SK-N-SH (cell line): ENCODE data around the gene PLEKHA8. TPM values are rescaled to one million over a fixed set of nuclear protein-coding genes. Genes with fewer than 3 reads are reported as not detected.

Experiments used
- CTCF ChIA-PET: fragments of 300-600, 350-600 bp; formaldehyde crosslinking; extraction: SDS; loops from one replicate; lab custom pipeline; 2021; lab: Yijun Ruan, JAX
- POLR2A ChIA-PET: fragments of 350-600 bp; sonication (Branson Sonifier 250); formaldehyde crosslinking; extraction: SDS; loops from one replicate; lab custom pipeline; 2020; ENCODE audit warnings: antibody characterized with exemption, inconsistent platforms; lab: Yijun Ruan, JAX
- DNase-seq: peaks from one replicate; pipeline ENCODE4 v3.0.0; 2012
- H2AFZ ChIP-seq: fragments of 200-600 bp; sonication (generic); 2 replicates; pipeline ENCODE4 v1.8.1; 2016; ENCODE audit warnings: antibody characterized with exemption, mild to moderate bottlenecking, low read depth
- H3F3A ChIP-seq: fragments of 200-600 bp; sonication (generic); replicated peaks from 2 replicates; pipeline ENCODE3; 2016; ENCODE audit warnings: antibody characterized with exemption, mild to moderate bottlenecking; ENCODE audit not compliant: insufficient read depth
- H3K27ac ChIP-seq, 2 experiments: fragments of 200-500 bp in 1 of 2; fragments of 200-600 bp in 1 of 2; sonication (Bioruptor generic) in 1 of 2; sonication (generic), shearing (Covaris generic) in 1 of 2; 2 replicates each; pipeline versions ENCODE4 v1.5.1 to v1.6.1; 2014 to 2016; ENCODE audit warnings: low read depth in 2 of 2, inconsistent platforms in 1 of 2, low read length in 1 of 2, mild to moderate bottlenecking in 1 of 2, mixed read lengths in 1 of 2
- H3K27me3 ChIP-seq: fragments of 200-600 bp; sonication (generic), shearing (Covaris generic); 2 replicates; pipeline ENCODE4 v1.6.1; 2016; ENCODE audit warnings: mixed run types; ENCODE audit not compliant: insufficient read depth
- H3K36me3 ChIP-seq, 2 experiments: fragments of 200-500 bp in 1 of 2; fragments of 200-600 bp in 1 of 2; sonication (Bioruptor generic) in 1 of 2; sonication (generic) in 1 of 2; replicated peaks in 1 of 2; 2 replicates each; pipeline versions ENCODE3 to v1.5.1; 2014 to 2016; ENCODE audit warnings: low read length in 1 of 2, mild to moderate bottlenecking in 1 of 2; ENCODE audit not compliant: insufficient read depth in 2 of 2, control insufficient read depth in 1 of 2
- H3K4me1 ChIP-seq, 2 experiments: fragments of 200-500 bp in 1 of 2; fragments of 200-600 bp in 1 of 2; sonication (Bioruptor generic) in 1 of 2; sonication (generic), shearing (Covaris generic) in 1 of 2; 2 replicates each; pipeline versions ENCODE4 v1.5.1 to v1.6.1; 2014 to 2016; ENCODE audit warnings: low read depth in 1 of 2, low read length in 1 of 2, mixed run types in 1 of 2; ENCODE audit not compliant: insufficient read depth in 2 of 2, control insufficient read depth in 1 of 2
- H3K4me2 ChIP-seq: fragments of 200-600 bp; sonication (generic), shearing (Covaris generic); 2 replicates; pipeline ENCODE4 v1.6.1; 2017; ENCODE audit warnings: mixed run types
- H3K4me3 ChIP-seq, 2 experiments: fragments of 200-500 bp in 1 of 2; fragments of 200-600 bp in 1 of 2; sonication (Bioruptor generic) in 1 of 2; sonication (generic), shearing (Covaris generic) in 1 of 2; 2 replicates each; pipeline versions ENCODE4 v1.5.1 to v1.8.1; 2014 to 2016; ENCODE audit warnings: low read depth in 2 of 2, inconsistent platforms in 1 of 2, low read length in 1 of 2, mild to moderate bottlenecking in 1 of 2, mixed read lengths in 1 of 2, moderate library complexity in 1 of 2
- H3K79me2 ChIP-seq: fragments of 200-600 bp; sonication (generic); 2 replicates; pipeline ENCODE4 v1.8.1; 2017; ENCODE audit warnings: mild to moderate bottlenecking; ENCODE audit not compliant: insufficient read depth
- H3K9ac ChIP-seq: fragments of 200-600 bp; sonication (generic); 2 replicates; pipeline ENCODE4 v1.6.1; 2017; ENCODE audit warnings: mixed run types
- H3K9me2 ChIP-seq: fragments of 200-600 bp; sonication (generic); 2 replicates; pipeline ENCODE4 v1.6.1; 2017; ENCODE audit warnings: mixed run types
- H3K9me3 ChIP-seq: fragments of 200-600 bp; sonication (generic); 2 replicates; pipeline ENCODE4 v1.6.1; 2017; ENCODE audit warnings: mixed run types, mild to moderate bottlenecking, moderate library complexity
- H4K20me1 ChIP-seq: fragments of 200-600 bp; sonication (generic); 2 replicates; pipeline ENCODE4 v1.6.1; 2017; ENCODE audit warnings: mild to moderate bottlenecking, mixed run types; ENCODE audit not compliant: insufficient read depth
- CHD2 ChIP-seq: fragments of 150-350 bp; IDR thresholded peaks from 2 replicates; pipeline ENCODE4 v1.6.1; 2018; ENCODE audit warnings: low read length; ENCODE audit not compliant: partially characterized antibody
- EP300 ChIP-seq, 2 experiments: IDR thresholded peaks; 2 replicates each; pipeline versions ENCODE4 v1.4.0 to v1.6.1; 2012; ENCODE audit warnings: borderline replicate concordance in 1 of 2, low read depth in 1 of 2, low read length in 1 of 2
- MXI1 ChIP-seq: IDR thresholded peaks from 2 replicates; pipeline ENCODE4 v1.6.1; 2012; ENCODE audit warnings: mild to moderate bottlenecking, low read depth, low read length, improper control_type of control experiment
- NRF1 ChIP-seq: IDR thresholded peaks from 2 replicates; pipeline ENCODE4 v1.6.1; 2012; ENCODE audit warnings: low read depth, mild to moderate bottlenecking, low read length
- PBX3 ChIP-seq: IDR thresholded peaks from 2 replicates; pipeline ENCODE4; 2012
- RAD21 ChIP-seq: IDR thresholded peaks from 2 replicates; pipeline ENCODE4 v1.6.1; 2012; ENCODE audit warnings: mild to moderate bottlenecking, low read length
- RCOR1 ChIP-seq: fragments of 150-350 bp; IDR thresholded peaks from 2 replicates; pipeline ENCODE4 v1.6.1; 2017; ENCODE audit warnings: antibody characterized with exemption, low read length
- TEAD4 ChIP-seq: IDR thresholded peaks from 2 replicates; pipeline ENCODE4 v1.4.0; 2012; ENCODE audit warnings: mild to moderate bottlenecking, borderline replicate concordance; ENCODE audit not compliant: insufficient read depth
- ZBTB33 ChIP-seq: IDR thresholded peaks from 2 replicates; pipeline ENCODE4 v1.4.0; 2012; ENCODE audit warnings: low read depth, borderline replicate concordance
- WGBS: methylation state at CpG from one replicate; pipeline ENCODE4 v1.1.6; 2017; ENCODE audit warnings: low lambda C conversion rate; 5-methylcytosine and 5-hydroxymethylcytosine counted together
- polyA plus RNA-seq, 3 experiments: library from polyadenylated mRNA; depleted of rRNA; stranded (reverse); fragments of >200 nt; gene quantifications; 2 replicates each; pipeline ENCODE4 v1.2.3, GENCODE V29; 2012

PLEKHA8 gene
- polyA plus RNA-seq, 1 of the 3 experiments (the other 2 are of a cell fraction) = 4.9 TPM

GRCh38 chr7:30168835-30169573, 140.8 kb downstream of the PLEKHA8 start (continued):
- TF ChIP-seq MXI1 (no peak), TEAD4 (0 out of 2 replicates have a peak, but pooled peaks have one; percentile 39), CHD2 (no peak), PBX3 (peak; percentile 71), ZBTB33 (no peak), RAD21 (no peak), NRF1 (no peak)

GRCh38 chr7:30169579-30169978, 141.4 kb downstream of the PLEKHA8 start:
- peak overlapping the region in 1 of 2 experiments; percentile 57; a peak in 2 of 4 replicates for H3K27ac ChIP-seq
- H3K9ac ChIP-seq = no peak overlapping the region
- peaks cover 34 to 38% of the 10 kb centered on the region in 2 experiments; a peak in 3 of 4 replicates for H3K4me1 ChIP-seq

More at GRCh38 chr7:30169579-30169978, 141.4 kb downstream of the PLEKHA8 start:
- H3K27me3 ChIP-seq = no peaks in the 10 kb centered on the region
- TF ChIP-seq EP300 (IDR thresholded peaks at IDR 0.05; ENCODE audit: borderline replicate concordance in 1 of 2, low read depth in 1 of 2, low read length in 1 of 2) = 0 out of 4 replicates have a peak, but pooled peaks of 1 of the 2 experiments have one; percentile 1
- peak; percentile 58; the same call in 1 of the 2 replicates for TF ChIP-seq PBX3
- TF ChIP-seq RCOR1 = no peak
- TF ChIP-seq, all 33 proteins: peak for 2
- no peaks in the 10 kb centered on the region for H4K20me1 ChIP-seq
- no peaks in the 10 kb centered on the region for H3K36me3 ChIP-seq
- ChIA-PET CTCF (interaction anchor here (1.3 to 4.4 kb wide), 4 partner anchors 10 to 394 kb away, joined by 3 to 17 read pairs (median 4); no protein-coding TSS in a partner anchor), POLR2A (no interaction called here)
- H3K9me2 ChIP-seq = no peaks in the 10 kb centered on the region
- H3F3A ChIP-seq = peaks cover 4% of the 10 kb centered on the region
- no peak for DNase-seq
- H3K9me3 ChIP-seq = no peaks in the 10 kb centered on the region
- WGBS = 52% methylated on average over 2 of the region's 2 CpGs
- H3K79me2 ChIP-seq = no peaks in the 10 kb centered on the region
- H3K4me3 ChIP-seq = no peak overlapping the region
- peak overlapping the region; percentile 6; the same call in 1 of the 2 replicates for H3K4me2 ChIP-seq
- H2AFZ ChIP-seq = no peak overlapping the region
